ENCODE data around the gene TBRG1.

Gene TBRG1

GRCh38 chr11:124584681-124585372, 37.8 kb upstream of the TBRG1 start:
- no peak for TF ChIP-seq CTCF (IDR thresholded peaks at IDR 0.05; ENCODE audit: extremely low read depth, missing control alignments)
- no peak for DNase-seq (ENCODE audit: low spot score)

- peak; percentile 22 for DNase-seq (ENCODE audit: low spot score)
- TF ChIP-seq CTCF (IDR thresholded peaks at IDR 0.05; ENCODE audit: extremely low read depth, missing control alignments), result peak; percentile 46
These were observed 36.3 kb upstream of the TBRG1 start for GRCh38 chr11:124586238-124586860.

- TF ChIP-seq CTCF (IDR thresholded peaks at IDR 0.05; ENCODE audit: extremely low read depth, missing control alignments), result no peak
These were observed 31.2 kb upstream of the TBRG1 start for GRCh38 chr11:124591430-124591829.

GRCh38 chr11:124592627-124593026, 30.0 kb upstream of the TBRG1 start:
- DNase-seq (ENCODE audit: low spot score), result no peak
- no peak for TF ChIP-seq CTCF (IDR thresholded peaks at IDR 0.05; ENCODE audit: extremely low read depth, missing control alignments)

More at GRCh38 chr11:124591430-124591829, 31.2 kb upstream of the TBRG1 start:
- no peak for DNase-seq (ENCODE audit: low spot score)

- no peak for TF ChIP-seq CTCF (IDR thresholded peaks at IDR 0.05; ENCODE audit: extremely low read depth, missing control alignments)
- DNase-seq (ENCODE audit: low spot score), result no peak
These were observed 27.4 kb upstream of the TBRG1 start for GRCh38 chr11:124595302-124595701.

- no peak for TF ChIP-seq CTCF (IDR thresholded peaks at IDR 0.05; ENCODE audit: extremely low read depth, missing control alignments)
- no peak for DNase-seq (ENCODE audit: low spot score)
These were observed 25.0 kb upstream of the TBRG1 start for GRCh38 chr11:124597626-124598025.

- TF ChIP-seq CTCF (IDR thresholded peaks at IDR 0.05; ENCODE audit: extremely low read depth, missing control alignments), result no peak
- no peak for DNase-seq (ENCODE audit: low spot score)
These were observed 21.9 kb upstream of the TBRG1 start for GRCh38 chr11:124600621-124601320.

All from GM20000 (cell line).